Medulla oblongata (tissue), 1 donor: ENCODE results near the gene ZNF764.
A peak's percentile ranks its signal among the peaks of the same experiment; 100 is the strongest.

Experiments used
- DNase-seq: peaks from one replicate; pipeline ENCODE4 v3.0.0-alpha.2; 2015; ENCODE audit errors: extremely low spot score

The ZNF764 gene

GRCh38 chr16:30570636-30571444, 12.7 kb upstream of the ZNF764 start:
- DNase-seq = peak; percentile 31

DNA sequence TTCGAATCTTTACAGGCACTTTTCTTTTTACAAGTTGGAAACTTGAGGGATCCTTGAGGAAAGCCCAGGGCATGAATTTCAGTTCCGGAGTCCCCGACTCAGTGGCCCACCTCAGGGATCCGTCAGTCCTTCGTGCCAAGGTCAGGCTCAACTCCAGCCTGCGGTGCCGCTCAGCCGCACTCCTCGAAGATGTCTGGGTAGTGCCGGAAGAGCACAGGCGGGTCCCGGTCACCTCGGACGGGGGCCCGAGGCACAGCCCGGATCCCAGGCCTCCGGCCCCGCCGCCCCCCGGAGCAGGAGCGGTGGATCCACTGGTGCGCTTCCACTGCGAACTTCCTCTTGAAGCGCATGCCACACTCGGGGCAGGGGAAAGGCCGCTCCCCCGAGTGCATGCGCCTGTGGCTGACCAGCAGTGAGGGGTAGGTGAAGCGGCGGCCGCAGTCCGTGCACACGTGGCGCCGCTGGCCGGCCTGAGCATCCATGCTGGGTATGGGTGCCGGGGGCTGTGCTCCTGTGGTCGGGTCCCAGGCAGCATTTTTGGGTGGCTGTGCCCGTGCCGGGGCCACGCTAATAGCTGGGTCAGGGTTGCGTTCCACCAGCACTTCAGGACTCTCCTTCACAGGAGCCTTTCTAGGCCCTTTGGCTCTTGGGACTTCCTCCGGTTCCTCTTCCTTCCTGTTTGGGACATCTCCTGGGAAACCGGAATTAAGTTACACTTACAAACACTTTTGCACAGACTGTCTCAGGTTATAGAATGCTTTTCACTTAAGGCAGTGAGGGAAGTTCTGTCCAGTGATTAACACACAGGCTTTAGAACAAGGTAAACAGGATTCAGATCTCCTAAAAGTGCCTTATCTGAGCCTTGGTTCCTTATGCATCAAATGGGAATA, 11.8 kb upstream of the ZNF764 start:
- DNase-seq = no peak

- DNase-seq = no peak
Measured at GRCh38 chr16:30569281-30569680, 11.1 kb upstream of the ZNF764 start.

GRCh38 chr16:30567991-30568638, 9.9 kb upstream of the ZNF764 start:
- DNase-seq = no peak

DNA sequence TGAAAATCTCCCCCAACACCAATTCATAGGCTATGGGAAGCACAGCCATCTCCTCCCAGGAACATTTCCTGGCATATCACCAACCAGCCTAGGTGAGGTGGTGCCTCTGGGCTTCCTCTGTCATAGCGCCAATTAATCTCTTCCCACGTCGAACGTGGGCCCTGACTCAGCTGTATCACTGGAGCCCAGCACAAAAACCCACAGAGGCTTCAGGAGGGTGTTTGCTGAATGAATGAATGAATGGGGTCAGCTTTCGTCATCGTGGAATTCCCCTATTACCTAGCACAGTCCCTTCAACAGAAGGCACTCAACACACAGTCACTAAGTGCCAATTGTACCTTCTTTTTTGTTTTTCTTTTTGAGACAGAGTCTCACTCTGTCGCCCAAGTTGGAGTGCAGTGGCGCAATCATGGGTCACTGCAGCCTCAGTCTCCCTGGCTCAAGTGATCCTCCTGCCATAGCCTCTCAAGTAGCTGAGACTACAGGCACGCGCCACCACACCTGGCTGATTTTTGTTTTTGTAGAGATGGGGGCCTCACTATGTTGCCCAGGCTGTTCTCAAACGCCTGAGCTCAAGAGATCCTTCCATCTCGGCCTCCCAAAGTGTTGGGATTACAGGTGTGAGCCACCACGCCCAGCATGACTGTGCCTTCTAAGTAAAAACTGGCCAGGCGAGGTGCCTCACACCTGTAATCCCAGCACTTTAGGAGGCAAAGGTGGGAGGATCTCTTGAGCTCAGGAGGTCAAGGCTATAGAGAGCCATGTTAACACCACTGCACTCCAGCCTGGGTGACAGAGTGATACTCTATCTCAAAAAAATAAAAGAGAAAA, 9.2 kb upstream of the ZNF764 start:
- DNase-seq = no peak

DNA sequence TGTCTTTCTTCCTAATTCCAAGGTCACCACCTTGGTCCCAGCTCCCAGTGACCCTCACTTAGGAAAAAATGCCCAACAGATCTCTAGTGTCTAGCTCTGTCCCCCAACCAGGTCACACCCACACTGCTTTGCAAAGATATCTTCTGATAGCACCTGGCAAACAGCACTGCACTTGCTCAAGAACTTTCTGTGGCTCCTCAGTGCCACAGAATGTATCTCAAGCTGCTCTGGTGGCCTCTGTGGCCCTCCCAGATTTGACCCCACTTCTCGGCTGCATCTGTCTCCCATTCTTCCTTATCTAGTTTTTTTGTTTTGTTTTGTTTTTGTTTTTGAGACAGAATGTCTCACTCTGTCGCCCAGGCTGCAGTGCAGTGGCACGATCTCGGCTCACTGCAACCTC, 8.4 kb upstream of the ZNF764 start:
- no peak for DNase-seq

- no peak for DNase-seq
Measured at GRCh38 chr16:30565984-30566383, 7.8 kb upstream of the ZNF764 start.

- no peak for DNase-seq
Measured at GRCh38 chr16:30565526-30565925, 7.4 kb upstream of the ZNF764 start.

DNA sequence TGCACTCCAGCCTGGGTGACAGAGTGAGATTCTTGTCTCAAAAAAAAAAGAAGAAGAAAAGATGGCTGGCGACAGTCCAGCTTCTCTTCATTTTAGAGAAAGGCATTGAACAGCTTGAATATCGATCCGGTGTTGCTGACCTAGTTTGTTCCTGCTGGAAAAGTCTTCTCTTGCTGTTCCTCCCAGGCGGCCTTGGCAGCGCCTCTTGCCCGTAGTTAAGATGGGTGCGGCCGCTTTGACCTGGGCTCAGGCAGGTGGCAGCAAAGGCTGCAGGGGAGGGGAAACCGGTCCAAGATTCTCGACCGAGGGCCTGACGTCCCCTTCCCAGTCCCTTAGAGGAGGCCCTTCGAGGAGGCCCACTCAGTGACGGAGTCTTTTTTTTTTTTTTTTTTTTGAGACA, 3.8 kb upstream of the ZNF764 start:
- no peak for DNase-seq

- DNase-seq = peak; percentile 22
Measured at GRCh38 chr16:30561089-30561816, 3.1 kb upstream of the ZNF764 start.

- DNase-seq = no peak
Measured at GRCh38 chr16:30559690-30560089, 1.5 kb upstream of the ZNF764 start.

DNA sequence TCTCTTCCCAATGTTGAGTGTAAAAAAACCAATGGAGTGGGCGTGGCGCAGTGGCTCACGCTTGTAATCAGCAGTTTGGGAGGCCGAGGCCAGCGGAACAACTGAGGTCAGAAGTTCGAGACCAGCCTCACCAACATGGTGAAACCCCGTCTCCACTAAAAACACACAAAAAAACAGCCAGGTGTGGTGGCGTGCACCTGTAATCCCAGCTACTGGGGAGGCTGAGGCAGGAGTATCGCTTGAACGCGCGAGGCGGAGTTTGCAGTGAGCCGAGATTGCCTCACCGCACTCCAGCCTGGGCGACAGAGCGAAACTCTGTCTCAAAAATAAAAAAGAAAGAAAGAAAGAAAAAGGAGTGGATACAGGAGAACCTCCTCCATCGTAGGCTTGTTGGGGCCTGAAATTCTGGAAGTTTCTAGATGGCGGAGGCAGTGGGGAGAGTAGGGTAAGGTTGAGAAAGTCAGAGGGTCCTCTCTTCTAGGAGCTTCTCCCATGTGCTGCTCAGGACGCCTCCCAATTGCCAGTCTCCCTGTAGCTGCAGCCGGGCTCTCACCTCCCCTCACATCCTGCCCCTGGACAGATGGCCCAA, 709 bp upstream of the ZNF764 start:
- no peak for DNase-seq

DNA sequence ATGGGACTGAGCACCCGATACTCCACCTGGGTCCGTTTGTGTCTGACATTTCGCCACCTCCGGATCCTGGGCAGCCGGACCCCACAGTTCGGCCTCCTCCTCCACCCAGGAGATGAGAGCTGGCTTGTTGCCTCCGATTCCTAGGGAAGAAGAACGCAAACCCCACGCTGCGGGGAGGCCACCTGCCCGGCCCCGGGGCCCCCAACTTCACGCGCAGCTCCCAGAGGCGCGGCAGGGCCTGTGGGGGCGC, 542 bp downstream of the ZNF764 start:
- DNase-seq = no peak

DNA sequence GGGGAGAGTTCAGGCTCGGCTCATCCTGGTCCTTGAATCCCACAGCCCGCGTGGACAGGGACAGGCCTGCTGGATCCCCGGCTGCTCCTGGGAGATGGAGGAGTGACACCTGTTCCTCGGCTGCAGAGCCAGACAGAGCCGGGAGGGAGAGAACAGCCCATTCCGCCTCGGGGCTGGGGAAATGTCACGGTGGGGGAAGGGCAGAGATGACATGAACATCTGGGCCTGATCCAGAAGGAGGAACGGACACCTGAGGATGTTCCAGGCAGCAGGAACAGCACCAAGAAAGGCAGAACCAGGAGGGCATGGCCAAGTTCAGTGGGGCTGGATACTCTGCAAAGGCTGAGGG, 2.1 kb downstream of the ZNF764 start:
- no peak for DNase-seq

DNA sequence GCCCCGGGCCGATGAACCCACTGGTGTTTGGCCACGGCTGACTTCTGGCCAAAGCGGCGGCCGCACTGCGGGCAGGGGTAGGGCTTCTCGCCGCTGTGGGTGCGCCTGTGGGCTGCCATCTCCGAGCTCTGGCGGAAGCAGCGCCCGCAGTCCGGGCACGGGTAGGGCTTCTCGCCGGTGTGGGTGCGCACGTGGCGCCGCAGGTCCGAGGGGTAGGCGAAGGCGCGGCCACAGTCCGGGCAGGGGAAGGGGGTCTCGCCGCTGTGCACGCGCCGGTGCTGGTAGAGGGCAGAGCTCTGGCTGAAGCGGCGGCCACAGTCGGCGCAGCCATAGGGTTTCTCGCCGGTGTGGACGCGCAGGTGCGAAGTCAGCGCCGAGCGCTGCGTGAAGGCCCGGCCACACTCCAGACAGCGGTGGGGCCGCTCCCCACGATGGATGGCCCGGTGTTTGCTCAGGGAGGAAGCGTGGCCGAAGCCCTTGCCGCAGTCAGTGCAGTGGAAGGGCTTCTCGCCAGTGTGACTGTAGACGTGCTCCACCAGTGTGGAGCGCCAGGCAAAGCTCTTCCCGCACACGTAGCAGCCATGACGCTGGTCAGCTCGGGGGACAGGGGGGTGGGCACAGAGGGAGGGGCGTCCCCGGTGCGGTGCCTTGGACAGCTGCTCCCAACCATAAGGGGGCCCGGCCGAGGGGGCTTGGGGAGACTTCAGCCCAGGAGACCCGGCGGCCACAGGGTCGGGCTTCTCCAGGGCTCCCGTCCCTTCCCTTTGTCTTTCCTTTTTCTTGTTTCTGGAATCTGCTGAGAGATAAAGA, 2.7 kb downstream of the ZNF764 start:
- DNase-seq = no peak

DNA sequence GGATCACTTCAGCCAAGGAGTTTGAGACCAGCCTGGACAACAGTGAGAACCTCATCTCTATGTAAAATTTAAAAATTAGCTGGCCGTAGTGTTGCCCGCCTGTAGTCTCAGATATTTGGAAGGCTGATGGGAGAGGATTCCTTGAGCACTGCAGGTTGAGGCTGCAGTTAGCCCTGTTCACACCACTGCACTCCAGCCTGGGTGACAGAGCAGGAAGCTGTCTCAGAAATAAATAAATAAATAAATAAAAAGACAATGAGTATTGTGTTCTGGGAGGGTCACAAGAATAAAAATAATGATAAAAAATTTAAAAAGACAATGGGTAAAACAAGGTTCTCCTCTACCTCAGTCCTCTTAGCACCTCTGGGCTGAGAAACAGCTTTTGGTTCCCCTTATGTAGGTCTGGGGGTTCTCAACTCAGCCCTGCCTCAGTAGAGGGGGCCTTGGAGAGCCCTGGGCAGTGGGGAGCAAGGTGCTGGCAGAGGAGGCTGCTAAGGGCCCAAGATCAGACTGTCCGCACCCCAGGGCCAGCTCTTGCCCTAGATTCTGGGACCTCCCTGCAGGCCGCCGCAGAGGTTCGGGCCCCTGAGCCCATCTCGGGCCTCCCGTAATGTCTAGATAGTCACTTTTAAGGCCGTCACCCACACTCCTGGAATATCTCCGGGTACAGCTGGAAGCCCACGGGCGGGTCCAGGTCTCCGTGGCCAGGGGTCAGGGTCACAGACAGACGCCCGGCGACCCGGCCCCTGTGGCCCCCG, 3.4 kb downstream of the ZNF764 start:
- no peak for DNase-seq

GRCh38 chr16:30553393-30553899, 4.7 kb downstream of the ZNF764 start:
- no peak for DNase-seq

GRCh38 chr16:30552956-30553355, 5.2 kb downstream of the ZNF764 start:
- DNase-seq = no peak

DNA sequence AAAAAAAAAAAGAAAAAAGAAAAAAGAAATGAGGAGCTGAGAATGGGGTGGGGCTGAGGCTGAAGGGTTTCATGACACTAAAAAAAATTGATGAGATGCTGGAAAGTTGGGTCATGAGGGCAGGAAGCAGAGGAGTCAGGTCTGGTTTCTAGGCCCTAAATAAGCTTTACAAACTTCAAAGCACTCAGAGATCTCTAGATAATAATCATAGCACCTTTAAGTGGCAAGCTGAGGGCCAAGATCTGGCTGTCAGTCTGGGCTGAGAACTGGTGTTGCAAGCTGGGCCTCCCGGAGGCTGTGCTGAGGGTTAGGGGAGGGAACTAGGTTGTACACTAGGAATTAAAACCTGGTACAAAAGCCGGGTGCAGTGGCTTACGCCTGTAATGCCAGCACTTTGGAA, 6.4 kb downstream of the ZNF764 start:
- DNase-seq = no peak
